A549 (cell line): ENCODE data around the gene RGS19.
"Not testable (repeated sequence)": the region's sequence is repeated elsewhere in the genome, so short reads cannot be mapped to it uniquely, and the experiment has no call there.

Experiments used
- KDM1A ChIP-seq: fragments of 200-600 bp; sonication (generic); IDR thresholded peaks from 2 replicates; pipeline ENCODE4 v1.6.1; 2016; ENCODE audit warnings: low read depth, mild to moderate bottlenecking
- MYC ChIP-seq: IDR thresholded peaks from 2 replicates; pipeline ENCODE4 v1.6.1; 2012; ENCODE audit warnings: mild to moderate bottlenecking, inconsistent platforms, low read length, improper control_type of control experiment, borderline replicate concordance
- POLR2AphosphoS2 ChIP-seq: conservative IDR thresholded peaks from 2 replicates; pipeline ENCODE4 v1.6.1; 2012; ENCODE audit warnings: low read length, improper control_type of control experiment, inconsistent platforms
- RARB ChIP-seq: fragments of 250-450 bp; sonication (Bioruptor Pico); IDR thresholded peaks from 2 replicates; pipeline ENCODE4 v1.8.0; 2021; ENCODE audit warnings: mild to moderate bottlenecking, moderate library complexity
- TF ChIP-seq, protein P1 (sequence below): fragments of >200 bp; sonication (Bioruptor Twin); formaldehyde crosslinking; IDR thresholded peaks from 3 replicates; pipeline ENCODE4 v1.5.1; 2016
- TF ChIP-seq, protein P2 (sequence below): fragments of >200 bp; sonication (Bioruptor Twin); formaldehyde crosslinking; IDR thresholded peaks from 3 replicates; pipeline ENCODE4 v1.6.1; 2016
- TF ChIP-seq, protein P3 (sequence below): fragments of 250-450 bp; sonication (Bioruptor Pico); IDR thresholded peaks from 2 replicates; pipeline ENCODE4 v1.5.0; 2020; ENCODE audit warnings: low read depth, mild to moderate bottlenecking, moderate library complexity

DNA sequence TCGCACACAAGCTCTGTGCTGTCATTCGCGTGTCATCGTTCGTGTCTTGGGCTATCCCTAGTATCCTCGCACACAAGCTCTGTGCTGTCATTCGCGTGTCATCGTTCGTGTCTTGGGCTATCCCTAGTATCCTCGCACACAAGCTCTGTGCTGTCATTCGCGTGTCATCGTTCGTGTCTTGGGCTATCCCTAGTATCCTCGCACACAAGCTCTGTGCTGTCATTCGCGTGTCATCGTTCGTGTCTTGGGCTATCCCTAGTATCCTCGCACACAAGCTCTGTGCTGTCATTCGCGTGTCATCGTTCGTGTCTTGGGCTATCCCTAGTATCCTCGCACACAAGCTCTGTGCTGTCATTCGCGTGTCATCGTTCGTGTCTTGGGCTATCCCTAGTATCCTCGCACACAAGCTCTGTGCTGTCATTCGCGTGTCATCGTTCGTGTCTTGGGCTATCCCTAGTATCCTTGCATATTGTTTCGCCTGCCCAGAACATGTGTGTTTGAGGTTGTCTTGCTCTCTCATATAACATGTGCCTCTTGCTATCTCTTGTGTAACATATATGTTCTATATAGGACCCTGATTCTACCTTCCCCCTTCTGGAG, 8.0 kb upstream of the RGS19 start:
- not testable (repeated sequence) for TF ChIP-seq RARB (CRISPR knock-in tag); MYC; KDM1A; POLR2AphosphoS2
- TF ChIP-seq, protein P1, sequence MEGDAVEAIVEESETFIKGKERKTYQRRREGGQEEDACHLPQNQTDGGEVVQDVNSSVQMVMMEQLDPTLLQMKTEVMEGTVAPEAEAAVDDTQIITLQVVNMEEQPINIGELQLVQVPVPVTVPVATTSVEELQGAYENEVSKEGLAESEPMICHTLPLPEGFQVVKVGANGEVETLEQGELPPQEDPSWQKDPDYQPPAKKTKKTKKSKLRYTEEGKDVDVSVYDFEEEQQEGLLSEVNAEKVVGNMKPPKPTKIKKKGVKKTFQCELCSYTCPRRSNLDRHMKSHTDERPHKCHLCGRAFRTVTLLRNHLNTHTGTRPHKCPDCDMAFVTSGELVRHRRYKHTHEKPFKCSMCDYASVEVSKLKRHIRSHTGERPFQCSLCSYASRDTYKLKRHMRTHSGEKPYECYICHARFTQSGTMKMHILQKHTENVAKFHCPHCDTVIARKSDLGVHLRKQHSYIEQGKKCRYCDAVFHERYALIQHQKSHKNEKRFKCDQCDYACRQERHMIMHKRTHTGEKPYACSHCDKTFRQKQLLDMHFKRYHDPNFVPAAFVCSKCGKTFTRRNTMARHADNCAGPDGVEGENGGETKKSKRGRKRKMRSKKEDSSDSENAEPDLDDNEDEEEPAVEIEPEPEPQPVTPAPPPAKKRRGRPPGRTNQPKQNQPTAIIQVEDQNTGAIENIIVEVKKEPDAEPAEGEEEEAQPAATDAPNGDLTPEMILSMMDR: not testable (repeated sequence)
- TF ChIP-seq, protein P2, sequence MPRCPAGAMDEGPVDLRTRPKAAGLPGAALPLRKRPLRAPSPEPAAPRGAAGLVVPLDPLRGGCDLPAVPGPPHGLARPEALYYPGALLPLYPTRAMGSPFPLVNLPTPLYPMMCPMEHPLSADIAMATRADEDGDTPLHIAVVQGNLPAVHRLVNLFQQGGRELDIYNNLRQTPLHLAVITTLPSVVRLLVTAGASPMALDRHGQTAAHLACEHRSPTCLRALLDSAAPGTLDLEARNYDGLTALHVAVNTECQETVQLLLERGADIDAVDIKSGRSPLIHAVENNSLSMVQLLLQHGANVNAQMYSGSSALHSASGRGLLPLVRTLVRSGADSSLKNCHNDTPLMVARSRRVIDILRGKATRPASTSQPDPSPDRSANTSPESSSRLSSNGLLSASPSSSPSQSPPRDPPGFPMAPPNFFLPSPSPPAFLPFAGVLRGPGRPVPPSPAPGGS: not testable (repeated sequence)
- TF ChIP-seq, protein P3, sequence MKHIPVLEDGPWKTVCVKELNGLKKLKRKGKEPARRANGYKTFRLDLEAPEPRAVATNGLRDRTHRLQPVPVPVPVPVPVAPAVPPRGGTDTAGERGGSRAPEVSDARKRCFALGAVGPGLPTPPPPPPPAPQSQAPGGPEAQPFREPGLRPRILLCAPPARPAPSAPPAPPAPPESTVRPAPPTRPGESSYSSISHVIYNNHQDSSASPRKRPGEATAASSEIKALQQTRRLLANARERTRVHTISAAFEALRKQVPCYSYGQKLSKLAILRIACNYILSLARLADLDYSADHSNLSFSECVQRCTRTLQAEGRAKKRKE: not testable (repeated sequence)
